Ammon's horn (tissue), 1 donor: ENCODE results near the gene SETD5.

Experiments used
- DNase-seq: peaks from one replicate; pipeline ENCODE4 v3.0.0-alpha.2; 2016; ENCODE audit warnings: low spot score

Gene SETD5, protein sequence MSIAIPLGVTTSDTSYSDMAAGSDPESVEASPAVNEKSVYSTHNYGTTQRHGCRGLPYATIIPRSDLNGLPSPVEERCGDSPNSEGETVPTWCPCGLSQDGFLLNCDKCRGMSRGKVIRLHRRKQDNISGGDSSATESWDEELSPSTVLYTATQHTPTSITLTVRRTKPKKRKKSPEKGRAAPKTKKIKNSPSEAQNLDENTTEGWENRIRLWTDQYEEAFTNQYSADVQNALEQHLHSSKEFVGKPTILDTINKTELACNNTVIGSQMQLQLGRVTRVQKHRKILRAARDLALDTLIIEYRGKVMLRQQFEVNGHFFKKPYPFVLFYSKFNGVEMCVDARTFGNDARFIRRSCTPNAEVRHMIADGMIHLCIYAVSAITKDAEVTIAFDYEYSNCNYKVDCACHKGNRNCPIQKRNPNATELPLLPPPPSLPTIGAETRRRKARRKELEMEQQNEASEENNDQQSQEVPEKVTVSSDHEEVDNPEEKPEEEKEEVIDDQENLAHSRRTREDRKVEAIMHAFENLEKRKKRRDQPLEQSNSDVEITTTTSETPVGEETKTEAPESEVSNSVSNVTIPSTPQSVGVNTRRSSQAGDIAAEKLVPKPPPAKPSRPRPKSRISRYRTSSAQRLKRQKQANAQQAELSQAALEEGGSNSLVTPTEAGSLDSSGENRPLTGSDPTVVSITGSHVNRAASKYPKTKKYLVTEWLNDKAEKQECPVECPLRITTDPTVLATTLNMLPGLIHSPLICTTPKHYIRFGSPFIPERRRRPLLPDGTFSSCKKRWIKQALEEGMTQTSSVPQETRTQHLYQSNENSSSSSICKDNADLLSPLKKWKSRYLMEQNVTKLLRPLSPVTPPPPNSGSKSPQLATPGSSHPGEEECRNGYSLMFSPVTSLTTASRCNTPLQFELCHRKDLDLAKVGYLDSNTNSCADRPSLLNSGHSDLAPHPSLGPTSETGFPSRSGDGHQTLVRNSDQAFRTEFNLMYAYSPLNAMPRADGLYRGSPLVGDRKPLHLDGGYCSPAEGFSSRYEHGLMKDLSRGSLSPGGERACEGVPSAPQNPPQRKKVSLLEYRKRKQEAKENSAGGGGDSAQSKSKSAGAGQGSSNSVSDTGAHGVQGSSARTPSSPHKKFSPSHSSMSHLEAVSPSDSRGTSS (N-terminal part only)

DNA sequence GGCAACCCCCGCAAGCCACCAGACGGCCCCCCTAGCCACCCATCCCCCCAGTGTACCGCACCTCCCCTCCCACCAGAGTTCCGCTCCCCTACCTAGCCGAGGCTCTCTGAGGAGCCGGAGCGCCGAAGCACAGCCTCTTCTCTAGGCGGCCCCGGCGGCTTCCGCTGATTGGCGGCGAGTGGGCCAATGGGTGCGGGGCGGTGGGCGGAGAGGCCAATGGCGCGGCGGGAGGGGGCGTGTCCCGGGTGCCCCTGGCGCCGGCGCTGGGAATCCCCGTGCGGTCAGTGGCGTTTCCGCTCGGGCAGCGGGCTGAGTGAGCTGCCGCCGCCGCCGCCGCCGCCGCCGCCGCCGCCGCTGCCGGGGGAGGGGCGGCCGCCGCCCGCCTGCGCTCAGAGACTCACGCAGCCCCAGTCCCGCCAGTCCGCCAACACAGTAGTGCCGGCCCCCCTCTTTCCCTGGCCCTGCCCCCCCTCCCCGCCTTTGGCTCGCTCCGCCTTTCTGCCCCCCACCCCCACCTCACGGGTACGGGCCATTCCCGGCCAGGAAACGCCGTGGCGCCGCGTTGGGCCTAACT, at the start of gene SETD5:
Gene SETD5 (plus strand): TSS at position 284 of the 574 bp plus-strand sequence. CDS start 31,324 bp downstream, outside the sequence.
- DNase-seq: peak; percentile 96

DNA sequence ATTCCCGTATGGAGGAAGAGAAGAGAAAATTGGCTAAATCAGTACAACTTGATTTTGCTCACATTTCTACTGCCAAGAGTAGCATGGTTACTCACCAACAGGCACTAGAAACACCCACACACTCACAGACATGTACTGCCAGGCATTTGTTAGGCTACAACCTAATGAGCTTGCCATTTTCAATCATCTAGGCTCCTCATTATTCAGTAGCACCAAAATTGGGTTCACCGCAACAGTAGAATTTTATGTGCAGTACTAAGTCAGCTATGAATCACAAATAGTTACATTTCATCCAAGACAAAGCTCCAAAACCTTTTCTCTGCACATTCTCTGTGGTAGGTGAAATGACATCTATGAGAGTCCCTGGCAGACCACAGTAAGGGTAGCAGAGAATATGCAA, 49.5 kb upstream of the SETD5 start:
- DNase-seq: peak; percentile 75

DNA sequence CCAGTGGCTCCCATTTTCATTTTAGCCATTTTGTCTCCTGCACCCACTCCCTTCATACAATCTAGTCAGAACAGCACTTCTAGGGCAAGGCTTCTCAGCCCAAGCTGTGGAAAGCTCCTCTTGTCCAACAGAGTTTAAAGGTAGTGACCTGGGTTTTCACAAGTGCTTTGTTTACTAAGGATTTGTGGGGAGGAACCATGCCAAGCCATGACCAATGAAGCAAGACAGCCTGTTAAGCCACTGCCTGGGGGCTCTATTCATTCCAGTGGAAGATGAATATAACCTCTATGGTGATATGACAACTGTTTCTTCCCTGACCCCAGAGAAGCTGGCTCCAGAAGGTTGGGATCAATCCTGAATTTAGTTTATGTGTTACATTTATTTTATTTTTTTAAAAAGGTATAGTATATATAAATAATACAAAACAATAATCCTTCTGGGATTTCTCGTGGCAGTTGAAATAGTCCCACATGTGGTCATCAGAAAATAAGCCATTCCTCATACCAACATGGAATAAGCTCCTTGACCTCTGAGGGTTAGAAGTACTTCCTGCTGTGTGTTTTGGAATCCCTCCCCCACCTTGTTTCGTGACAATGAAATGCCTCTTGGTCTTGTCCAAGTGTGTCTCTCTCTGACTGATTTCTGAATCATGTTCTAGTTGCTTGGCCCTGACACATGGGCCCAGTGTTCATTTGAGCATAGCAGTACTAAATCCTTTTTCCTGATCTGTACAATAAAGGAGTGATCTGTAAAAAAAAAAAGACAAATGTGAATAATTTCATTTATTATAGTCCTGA, 47.9 kb upstream of the SETD5 start:
- no peak for DNase-seq

DNA sequence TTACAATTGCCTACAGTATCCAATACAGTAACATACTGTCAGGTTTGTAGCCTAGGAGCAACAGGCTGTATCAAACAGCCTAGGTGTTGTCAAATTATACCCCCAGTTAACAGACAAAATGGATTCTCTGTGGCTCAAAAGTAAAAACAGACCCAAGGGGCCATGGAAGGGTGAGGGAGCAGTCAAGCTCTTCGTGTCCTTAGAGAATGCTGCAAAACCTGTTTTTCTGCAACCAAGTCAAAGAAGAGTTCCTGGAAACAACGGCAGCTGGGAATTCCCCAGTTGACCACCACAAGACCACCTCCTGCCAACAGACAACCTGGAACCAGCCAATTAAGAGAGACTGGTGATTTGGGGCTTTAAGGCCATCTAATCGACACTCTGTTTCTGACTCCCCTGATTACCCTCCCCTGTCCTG, 45.7 kb upstream of the SETD5 start:
- DNase-seq: no peak

DNA sequence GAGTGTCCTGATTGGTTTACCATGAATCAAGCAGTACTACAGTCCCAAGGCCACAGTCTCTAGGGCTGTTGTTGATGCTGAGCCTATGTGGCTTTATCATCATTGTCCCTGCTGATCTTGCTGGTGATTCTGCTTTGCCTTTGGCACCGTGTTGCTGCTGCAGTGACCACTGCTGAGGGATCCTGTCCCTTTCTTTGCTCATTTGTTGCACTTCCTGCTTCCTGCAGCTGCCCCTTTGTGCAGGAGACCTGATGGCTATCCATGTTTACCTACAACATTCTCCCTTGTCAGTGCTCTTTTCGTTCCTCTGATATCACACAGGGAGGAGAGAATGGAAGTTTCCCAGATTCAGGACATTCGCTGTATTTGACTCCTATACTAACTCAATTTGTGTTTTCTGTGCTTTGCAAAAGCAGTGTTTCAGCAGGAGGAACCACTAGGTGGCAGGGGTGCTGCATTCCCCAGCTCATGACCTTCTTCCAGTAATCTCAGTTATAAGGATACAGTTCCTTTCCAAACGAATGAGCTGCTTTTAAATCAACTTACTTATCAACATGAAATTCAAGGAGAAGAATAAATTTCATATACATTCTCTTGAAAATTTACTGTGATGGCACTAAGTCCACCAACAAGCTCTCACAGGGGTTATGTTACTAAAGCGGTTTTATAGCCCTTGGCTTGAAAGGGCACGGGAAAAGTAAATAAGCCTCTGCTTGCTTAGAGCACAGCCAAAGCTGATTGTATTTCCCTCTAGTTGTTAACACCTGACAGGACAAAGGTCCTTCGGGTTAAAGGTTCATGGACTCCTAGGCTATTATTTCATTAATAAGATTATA, 44.3 kb upstream of the SETD5 start:
- DNase-seq: peak; percentile 93

DNA sequence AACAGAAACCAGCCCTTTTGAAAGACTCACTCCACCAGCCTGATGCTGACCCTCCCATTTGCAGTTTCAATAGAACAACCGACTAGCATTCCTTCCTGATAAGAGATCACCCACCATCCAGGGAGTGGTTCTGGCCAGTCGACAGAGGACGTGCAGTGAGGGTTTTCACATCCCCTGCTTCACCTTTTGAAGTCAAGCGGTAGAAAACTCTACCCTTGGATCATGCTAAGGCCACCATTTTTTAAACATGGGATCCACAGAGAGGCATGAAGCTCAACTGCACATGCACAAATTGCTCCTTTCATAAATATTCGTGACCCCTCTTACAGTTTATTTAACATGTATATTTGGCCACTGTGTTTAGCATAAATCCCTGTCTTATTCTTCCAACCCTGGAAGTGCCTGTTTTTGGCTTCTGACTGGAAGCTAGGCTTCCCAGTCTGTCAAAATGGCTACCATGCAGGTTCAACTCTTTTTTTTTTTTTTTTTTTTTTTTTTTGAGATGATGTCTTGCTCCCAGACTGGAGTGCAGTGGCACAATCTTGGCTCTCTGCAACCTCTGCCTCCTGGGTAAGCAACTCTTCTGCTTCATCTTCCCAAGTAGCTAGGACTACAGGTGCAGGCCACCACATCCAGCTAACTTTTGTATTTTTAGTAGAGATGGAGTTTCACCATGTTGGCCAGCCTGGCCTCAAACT, 35.6 kb upstream of the SETD5 start:
- no peak for DNase-seq

DNA sequence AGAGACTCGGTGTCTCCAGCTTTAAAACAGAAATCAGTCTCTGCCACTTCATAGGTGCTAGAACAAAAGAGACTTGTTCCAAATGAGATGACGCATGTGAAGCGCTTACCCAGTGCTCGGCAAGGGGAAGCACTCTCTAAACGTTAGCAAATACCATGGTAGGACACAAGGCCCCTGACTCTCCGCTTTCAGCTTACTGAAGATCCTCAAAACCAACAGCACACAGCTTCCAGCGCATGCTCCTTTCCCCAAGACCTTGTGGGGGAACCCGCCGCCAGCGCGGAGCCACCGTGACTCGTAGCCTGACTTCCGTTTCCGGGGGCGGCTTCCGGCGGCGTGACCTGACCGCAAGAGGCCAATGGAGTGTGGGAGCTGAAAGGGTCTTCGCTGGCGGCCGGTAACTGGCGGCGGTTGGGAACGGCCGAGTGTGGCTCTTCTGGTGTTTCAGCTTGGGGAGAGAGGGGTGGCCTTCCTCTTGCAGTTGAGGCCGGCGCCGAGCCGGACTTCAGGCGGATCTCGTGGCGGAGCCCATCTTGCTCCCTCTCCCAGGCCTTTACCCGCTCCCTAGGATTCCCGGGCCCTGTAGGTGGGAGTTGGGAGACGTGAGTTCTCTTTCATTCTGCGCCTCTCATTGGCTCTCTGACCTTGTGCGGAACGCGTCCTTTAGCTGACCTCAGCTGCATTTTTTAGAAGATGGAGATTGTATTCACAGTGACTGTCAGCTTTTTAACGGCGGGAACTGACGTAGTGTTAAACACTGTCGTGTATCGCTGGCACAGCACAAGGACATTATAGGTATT, 34.5 kb upstream of the SETD5 start, which contains the start of gene THUMPD3:
Gene THUMPD3 (plus strand): TSS at position 324 of the 800 bp plus-strand sequence. CDS start 2,015 bp downstream, outside the sequence.
- peak; percentile 95 for DNase-seq

DNA sequence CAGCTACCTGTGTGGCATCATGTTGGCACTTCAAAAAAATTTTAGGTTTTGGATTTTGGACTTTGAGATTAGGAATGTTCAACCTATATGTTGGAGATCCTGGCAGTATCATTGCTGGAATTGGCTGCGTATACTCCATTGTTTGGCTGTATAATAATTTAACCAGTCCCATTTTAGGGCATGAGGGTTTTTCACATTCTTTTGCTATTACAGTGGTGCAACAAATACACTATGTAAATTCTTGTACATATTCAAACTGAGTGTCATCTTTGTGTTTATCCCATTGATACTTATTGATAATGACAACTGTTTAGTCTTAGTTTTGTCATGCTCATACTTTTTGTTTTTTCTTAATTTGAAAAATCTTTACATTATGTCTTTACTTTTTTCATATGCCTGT, 27.9 kb upstream of the SETD5 start:
- no peak for DNase-seq

DNA sequence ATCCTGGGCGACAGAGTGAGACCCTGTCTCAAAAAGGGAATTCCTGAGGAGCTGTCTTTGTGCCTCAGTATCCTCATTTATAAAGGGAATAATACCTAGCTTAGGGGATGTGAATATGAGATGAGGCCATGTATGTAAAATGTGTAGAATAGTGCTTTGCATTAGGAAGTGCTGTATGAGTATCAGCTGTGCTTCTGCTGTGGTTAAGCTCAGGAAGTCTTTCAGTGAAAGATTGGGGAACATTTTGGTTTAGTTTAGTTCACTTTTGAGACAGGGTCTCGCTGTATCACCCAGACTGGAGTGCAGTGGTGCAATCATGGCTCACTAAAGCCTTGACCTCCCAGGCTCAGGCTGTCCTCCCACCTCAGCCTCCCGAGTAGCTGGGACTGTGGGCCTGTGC, 23.9 kb upstream of the SETD5 start:
- no peak for DNase-seq

DNA sequence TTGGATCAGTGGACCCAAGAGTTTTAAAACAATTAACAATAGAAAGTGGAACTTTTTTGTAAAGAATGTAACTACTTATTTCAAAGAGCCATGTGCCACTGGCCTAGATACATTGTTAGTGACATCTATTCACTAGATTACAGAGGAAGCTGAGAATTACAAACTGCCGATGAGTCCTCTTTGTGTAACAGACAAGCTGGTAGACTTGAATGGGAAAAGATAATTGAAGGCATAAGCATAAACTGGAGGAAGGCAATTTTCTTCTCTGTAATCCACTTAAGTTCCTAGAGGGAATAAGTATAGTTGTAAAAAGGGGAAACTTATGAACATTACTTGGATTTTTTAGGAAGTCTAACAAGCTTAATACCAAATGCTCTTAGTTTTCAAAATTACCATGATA, 19.4 kb upstream of the SETD5 start:
- no peak for DNase-seq

DNA sequence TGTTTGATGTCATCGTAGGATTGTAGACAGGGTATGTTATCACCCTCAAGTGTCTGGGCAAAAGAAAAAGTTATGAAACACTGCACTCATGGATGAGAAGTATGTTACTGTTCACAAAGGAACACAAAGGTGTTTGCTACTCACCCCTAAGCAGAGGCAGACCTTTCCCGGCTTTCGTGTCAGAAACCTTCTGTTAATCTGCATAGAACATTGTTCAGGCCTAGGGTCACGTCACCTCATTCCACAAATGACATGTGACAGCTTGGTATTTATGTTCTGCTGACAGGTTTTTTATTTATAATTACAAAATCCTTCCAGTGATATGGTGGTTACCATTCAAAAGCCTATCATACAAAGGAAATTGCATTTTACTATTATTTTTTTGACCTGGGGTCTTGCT, 18.1 kb upstream of the SETD5 start:
- DNase-seq: no peak

DNA sequence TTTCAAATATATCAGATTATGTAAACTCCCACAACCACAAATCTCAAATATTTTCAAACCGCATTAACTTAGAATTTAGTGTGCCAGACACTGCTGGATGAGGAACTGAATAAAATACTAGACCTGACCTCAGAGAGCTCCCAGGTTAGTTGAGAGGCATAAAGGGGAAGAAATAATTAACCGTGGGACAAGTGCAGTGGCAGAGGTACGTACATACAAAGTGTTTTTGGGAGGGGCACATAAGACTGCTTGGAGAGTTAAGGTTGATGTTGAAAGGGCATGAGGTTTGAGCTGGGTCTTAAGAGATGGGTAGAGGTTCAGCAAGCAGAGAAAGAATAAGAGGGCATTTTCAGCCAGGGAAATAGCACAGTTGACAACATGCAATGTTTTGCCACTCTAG, 17.4 kb upstream of the SETD5 start:
- DNase-seq: no peak

DNA sequence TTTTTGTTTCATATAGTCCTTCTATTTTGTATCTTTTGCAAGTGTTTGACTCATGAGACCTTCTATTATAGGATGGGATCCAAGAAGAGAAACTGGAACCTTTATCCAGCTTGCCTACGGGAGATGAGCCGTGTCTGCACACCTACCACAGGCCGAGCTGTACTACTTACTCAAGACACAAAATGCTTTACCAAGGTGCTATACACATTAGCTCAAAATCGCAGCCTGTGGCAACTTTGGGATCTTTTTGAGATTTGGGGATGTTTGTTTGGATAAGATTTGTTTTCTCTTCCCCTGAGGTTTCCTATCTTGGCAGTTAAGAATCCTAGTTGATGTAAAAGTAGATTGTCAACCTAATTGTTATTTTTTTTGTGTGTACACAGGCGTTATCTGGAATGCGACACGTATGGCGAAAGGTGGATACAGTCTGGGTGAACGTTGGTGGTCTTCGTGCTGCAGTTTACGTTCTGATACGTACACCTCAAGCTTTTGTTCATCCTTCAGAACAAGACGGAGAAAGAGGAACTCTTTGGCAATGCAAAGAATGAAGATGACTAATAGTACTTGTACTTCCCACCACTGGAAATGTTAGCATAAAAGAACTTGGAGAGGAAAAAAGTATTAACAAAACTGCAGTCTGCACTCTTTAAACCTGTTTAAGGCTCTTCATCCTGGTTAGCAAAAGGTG, 13.1 kb upstream of the SETD5 start:
- no peak for DNase-seq

DNA sequence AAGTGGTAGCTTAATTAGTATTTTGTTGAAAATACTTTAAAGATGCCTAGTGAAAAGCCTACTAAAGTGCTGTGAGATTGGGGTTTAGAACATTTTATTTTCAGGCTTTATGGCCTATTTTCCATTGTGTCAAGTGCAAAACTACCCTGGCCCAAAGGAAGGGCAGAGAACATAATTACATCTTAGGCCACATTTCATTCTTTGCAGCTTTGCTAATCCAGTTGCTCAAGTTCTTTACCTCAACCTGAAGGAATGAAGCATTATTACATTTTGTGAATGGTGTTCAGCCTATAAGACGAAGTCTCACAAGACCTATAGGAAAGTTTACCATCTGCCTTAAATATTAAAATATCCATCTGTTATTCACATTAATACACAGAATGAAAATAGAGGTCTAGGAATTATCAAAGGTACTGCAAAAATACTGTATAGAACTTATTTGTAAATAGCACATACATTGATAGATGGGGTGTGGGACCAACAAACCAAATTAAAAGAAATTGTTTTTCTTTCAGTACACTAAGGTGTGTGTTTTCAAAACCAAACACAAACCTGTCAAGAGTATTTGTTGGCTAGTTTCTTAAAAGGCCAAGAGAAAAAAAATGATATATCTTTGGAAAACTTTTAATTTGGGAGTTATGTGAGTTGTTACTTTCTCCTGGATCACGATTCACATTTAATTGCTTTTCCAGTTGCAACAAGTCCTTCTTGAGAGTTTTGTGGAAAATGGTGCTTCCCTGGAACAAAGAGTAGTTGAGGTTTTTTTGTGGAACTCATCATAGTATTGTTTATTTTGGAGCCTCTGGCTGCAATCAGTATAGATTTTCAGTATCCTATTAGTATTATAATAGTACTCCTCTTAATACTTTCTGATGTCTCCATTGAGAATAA, 12.0 kb upstream of the SETD5 start:
- DNase-seq: no peak

DNA sequence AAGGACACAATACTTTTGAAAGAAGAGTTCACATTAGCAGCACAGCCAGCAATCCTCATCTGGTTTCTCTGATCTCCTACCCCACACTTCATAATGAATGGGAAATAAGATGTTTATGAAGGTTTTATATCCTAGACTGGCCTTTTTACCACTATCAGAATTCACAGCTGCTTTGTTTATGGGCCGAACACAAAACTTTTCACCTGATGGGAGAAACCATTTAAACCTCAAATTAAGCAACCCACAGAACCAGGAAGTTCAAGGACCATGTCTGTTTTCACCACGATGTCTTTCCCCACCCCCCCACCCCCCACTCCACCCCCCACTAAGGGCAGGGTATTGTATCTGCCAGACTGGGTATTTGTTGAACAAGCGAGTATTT, 11.3 kb upstream of the SETD5 start:
- no peak for DNase-seq

DNA sequence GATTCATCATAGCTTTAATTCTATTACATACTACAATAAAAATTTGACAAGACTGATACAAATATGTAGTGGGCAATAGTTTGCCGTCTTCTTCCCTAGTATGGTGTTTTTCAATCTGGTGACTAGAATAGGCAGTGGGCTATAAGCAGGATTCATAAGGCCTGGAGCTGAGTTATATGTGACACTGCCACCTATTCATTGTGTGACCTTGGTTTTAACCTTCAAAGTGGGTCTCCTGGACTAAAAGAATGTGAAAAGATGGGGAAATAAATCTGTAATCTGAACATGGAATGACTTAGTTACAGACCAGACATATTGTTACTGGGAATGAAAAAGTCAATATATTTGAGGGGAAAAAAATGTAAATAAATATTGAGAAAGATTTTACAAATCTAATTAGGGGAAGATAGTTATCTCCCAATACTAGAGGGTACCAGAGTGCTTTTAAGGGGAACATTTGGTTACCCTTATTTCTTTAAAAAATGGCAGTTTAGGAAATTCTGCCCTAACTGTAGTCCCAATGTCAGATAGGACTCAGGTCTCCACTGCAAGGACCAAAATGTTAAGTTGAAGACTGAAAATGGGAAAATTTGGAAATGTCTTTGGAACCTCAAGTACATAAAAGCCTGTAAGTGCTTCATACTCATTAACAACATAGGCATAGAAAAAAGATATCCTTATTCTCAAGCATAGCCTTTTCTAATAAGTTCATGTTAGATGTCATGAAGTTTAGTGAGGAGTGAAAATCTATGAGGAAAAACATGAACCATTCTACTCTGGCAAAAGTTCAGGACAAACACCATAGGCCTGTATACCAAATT, 10.7 kb upstream of the SETD5 start:
- no peak for DNase-seq
